ENCODE data around the gene BEND3.
"Not testable (repeated sequence)": the region's sequence is repeated elsewhere in the genome, so short reads cannot be mapped to it uniquely, and the experiment has no call there.

Gene BEND3

DNA sequence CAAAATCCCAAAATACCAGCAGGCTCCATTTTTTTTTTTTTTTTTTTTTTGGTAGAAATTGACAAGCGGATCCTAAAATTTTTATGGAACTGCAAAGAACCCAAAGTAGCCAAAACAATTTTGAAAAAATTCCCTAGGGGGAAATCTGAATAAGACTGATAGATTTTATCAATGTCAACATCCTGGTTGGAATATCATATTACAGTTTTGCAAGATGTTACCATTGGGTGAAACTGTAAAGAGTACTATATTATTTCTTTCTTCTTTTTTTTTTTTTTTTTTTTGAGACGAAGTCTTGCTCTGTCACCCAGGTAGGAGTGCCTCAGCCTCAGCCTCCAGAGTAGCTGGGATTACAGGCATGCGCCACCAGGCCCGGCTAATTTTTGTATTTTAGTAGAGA, 29.4 kb upstream of the BEND3 start:
- no peaks in the 10 kb centered on the region for H3K27me3 ChIP-seq (replicated peaks; ENCODE audit: insufficient read depth, low read length)
- TF ChIP-seq EZH2 (optimal IDR thresholded peaks at IDR 0.05; ENCODE audit: low read depth, low read length) = no peak
- no peak overlapping the region for H3K9ac ChIP-seq (ENCODE audit: low read length)
- peaks cover 16% of the 10 kb centered on the region for H3K4me1 ChIP-seq (ENCODE audit: low read length)
- no peak for DNase-seq
- peak overlapping the region; percentile 57; the same call in 1 of the 2 replicates for H3K27ac ChIP-seq (ENCODE audit: low read length)
- H3K9me3 ChIP-seq (replicated peaks; ENCODE audit: insufficient read depth, low read length) = no peaks in the 10 kb centered on the region
- peak overlapping the region; percentile 28; the same call in 1 of the 2 replicates for H3K4me2 ChIP-seq (ENCODE audit: low read depth, low read length)
- no peaks in the 10 kb centered on the region for H3F3A ChIP-seq (ENCODE audit: insufficient read depth, low read length)
- H3K4me3 ChIP-seq (ENCODE audit: low read length) = no peak overlapping the region
- no peaks in the 10 kb centered on the region for H4K20me1 ChIP-seq (ENCODE audit: insufficient read depth, low read length)
- H2AFZ ChIP-seq (ENCODE audit: low read length) = no peak overlapping the region
- H3K36me3 ChIP-seq (replicated peaks; ENCODE audit: insufficient read depth, low read length) = no peaks in the 10 kb centered on the region
- H3K9me2 ChIP-seq (replicated peaks; ENCODE audit: insufficient read depth, low read length) = no peaks in the 10 kb centered on the region
- no peaks in the 10 kb centered on the region for H3K79me2 ChIP-seq (ENCODE audit: low read length)

DNA sequence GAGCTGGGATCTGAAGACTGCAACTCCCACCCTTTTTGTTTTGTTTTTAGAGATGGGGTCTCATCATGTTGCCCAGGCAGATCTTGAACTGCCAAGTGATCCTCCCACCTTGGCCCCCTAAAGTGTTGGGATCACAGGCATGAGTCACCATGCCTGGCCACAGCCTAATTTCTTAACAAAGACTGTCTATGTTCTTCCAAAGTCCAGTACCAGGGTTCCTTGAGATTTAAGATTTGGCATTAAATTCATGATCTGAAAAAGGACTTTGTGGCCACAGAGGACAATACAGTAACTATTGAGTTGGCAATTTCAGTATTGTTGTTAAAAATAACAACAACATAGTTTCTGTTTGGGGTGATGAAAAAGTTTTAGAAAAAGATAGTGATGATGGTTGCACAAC, 28.7 kb upstream of the BEND3 start:
- Histone ChIP-seq H3K4me2 (ENCODE audit: low read depth, low read length) (peak overlapping the region; percentile 28; the same call in 1 of the 2 replicates), H3K4me1 (ENCODE audit: low read length) (peaks cover 16% of the 10 kb centered on the region), H4K20me1 (ENCODE audit: insufficient read depth, low read length) (no peaks in the 10 kb centered on the region), H3K4me3 (ENCODE audit: low read length) (no peak overlapping the region), H3K27me3 (replicated peaks; ENCODE audit: insufficient read depth, low read length) (no peaks in the 10 kb centered on the region), H3K9me2 (replicated peaks; ENCODE audit: insufficient read depth, low read length) (no peaks in the 10 kb centered on the region), H3K27ac (ENCODE audit: low read length) (peak overlapping the region; percentile 57; the same call in 1 of the 2 replicates), H2AFZ (ENCODE audit: low read length) (no peak overlapping the region), H3F3A (ENCODE audit: insufficient read depth, low read length) (no peaks in the 10 kb centered on the region), H3K36me3 (replicated peaks; ENCODE audit: insufficient read depth, low read length) (no peaks in the 10 kb centered on the region), H3K79me2 (ENCODE audit: low read length) (no peaks in the 10 kb centered on the region), H3K9ac (ENCODE audit: low read length) (no peak overlapping the region), H3K9me3 (replicated peaks; ENCODE audit: insufficient read depth, low read length) (no peaks in the 10 kb centered on the region)
- peak; percentile 65 for DNase-seq
- TF ChIP-seq EZH2phosphoT487 (IDR thresholded peaks at IDR 0.05; ENCODE audit: low read length) (no peak), EZH2 (optimal IDR thresholded peaks at IDR 0.05; ENCODE audit: low read depth, low read length) (no peak)
- TF ChIP-seq, protein P1, sequence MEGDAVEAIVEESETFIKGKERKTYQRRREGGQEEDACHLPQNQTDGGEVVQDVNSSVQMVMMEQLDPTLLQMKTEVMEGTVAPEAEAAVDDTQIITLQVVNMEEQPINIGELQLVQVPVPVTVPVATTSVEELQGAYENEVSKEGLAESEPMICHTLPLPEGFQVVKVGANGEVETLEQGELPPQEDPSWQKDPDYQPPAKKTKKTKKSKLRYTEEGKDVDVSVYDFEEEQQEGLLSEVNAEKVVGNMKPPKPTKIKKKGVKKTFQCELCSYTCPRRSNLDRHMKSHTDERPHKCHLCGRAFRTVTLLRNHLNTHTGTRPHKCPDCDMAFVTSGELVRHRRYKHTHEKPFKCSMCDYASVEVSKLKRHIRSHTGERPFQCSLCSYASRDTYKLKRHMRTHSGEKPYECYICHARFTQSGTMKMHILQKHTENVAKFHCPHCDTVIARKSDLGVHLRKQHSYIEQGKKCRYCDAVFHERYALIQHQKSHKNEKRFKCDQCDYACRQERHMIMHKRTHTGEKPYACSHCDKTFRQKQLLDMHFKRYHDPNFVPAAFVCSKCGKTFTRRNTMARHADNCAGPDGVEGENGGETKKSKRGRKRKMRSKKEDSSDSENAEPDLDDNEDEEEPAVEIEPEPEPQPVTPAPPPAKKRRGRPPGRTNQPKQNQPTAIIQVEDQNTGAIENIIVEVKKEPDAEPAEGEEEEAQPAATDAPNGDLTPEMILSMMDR (IDR thresholded peaks at IDR 0.05; ENCODE audit: low read length) = no peak

DNA sequence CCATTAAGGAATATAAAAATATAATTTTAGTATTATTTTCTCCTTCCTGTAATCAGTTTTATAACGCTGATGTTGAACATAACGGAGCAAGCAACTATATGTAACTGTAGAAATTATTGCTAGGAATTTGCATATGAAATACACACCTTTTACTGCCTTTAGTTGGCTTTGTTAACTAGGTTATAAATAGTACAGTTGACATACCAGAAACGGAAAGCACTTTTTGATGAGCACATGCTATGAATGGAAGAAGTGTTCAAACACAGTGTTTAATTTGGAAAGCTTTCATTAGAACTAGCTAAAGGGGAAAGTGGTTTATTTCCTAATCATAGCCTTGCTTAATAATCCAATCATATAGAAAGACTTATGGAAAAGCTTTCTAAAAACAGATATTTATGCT, 25.3 kb upstream of the BEND3 start:
- TF ChIP-seq, protein P1 (IDR thresholded peaks at IDR 0.05; ENCODE audit: low read length) = no peak
- TF ChIP-seq EZH2 (optimal IDR thresholded peaks at IDR 0.05; ENCODE audit: low read depth, low read length) (no peak), EZH2phosphoT487 (IDR thresholded peaks at IDR 0.05; ENCODE audit: low read length) (no peak)
- Histone ChIP-seq H3K27ac (ENCODE audit: low read length) (no peak overlapping the region), H3K4me2 (ENCODE audit: low read depth, low read length) (peak overlapping the region; percentile 46; the same call in 1 of the 2 replicates)

DNA sequence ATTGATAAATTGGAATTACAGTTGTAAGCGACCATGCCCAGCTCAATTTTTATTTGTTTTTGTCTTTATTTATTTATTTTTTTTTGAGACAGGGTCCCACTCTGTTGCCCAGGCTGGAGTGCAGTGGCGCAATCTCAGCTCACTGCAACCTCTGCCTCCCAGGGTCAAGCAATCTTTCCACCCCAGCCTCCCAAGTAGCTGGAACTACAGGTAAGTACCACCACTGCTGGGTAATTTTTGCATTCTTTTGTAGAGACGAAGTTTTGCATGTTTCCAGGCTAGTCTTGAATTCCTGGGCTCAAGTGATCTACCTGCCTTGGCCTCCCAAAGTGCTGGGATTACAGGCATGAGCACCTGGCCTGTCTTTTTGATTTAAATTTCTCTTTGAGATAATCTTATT, 21.0 kb upstream of the BEND3 start:
- H3K9me3 ChIP-seq (replicated peaks; ENCODE audit: insufficient read depth, low read length); H3K27me3 ChIP-seq (replicated peaks; ENCODE audit: insufficient read depth, low read length); H2AFZ ChIP-seq (ENCODE audit: low read length); H3K27ac ChIP-seq (ENCODE audit: low read length); H3K4me2 ChIP-seq (ENCODE audit: low read depth, low read length); H3F3A ChIP-seq (ENCODE audit: insufficient read depth, low read length); H3K9ac ChIP-seq (ENCODE audit: low read length); H3K4me1 ChIP-seq (ENCODE audit: low read length); H3K4me3 ChIP-seq (ENCODE audit: low read length); H3K36me3 ChIP-seq (replicated peaks; ENCODE audit: insufficient read depth, low read length); H3K9me2 ChIP-seq (replicated peaks; ENCODE audit: insufficient read depth, low read length); DNase-seq; H3K79me2 ChIP-seq (ENCODE audit: low read length); H4K20me1 ChIP-seq (ENCODE audit: insufficient read depth, low read length): not testable (repeated sequence)

More for the DNA sequence above, 25.3 kb upstream of the BEND3 start:
- no peak overlapping the region for H3K9ac ChIP-seq (ENCODE audit: low read length)
- H3K9me2 ChIP-seq (replicated peaks; ENCODE audit: insufficient read depth, low read length) = no peaks in the 10 kb centered on the region
- no peaks in the 10 kb centered on the region for H3K9me3 ChIP-seq (replicated peaks; ENCODE audit: insufficient read depth, low read length)
- no peak overlapping the region for H3K4me3 ChIP-seq (ENCODE audit: low read length)
- DNase-seq = peak; percentile 31
- peaks cover 16% of the 10 kb centered on the region for H3K4me1 ChIP-seq (ENCODE audit: low read length)
- no peaks in the 10 kb centered on the region for H3K36me3 ChIP-seq (replicated peaks; ENCODE audit: insufficient read depth, low read length)
- no peaks in the 10 kb centered on the region for H4K20me1 ChIP-seq (ENCODE audit: insufficient read depth, low read length)
- no peaks in the 10 kb centered on the region for H3K27me3 ChIP-seq (replicated peaks; ENCODE audit: insufficient read depth, low read length)
- no peaks in the 10 kb centered on the region for H3K79me2 ChIP-seq (ENCODE audit: low read length)
- no peak overlapping the region for H2AFZ ChIP-seq (ENCODE audit: low read length)
- no peaks in the 10 kb centered on the region for H3F3A ChIP-seq (ENCODE audit: insufficient read depth, low read length)

DNA sequence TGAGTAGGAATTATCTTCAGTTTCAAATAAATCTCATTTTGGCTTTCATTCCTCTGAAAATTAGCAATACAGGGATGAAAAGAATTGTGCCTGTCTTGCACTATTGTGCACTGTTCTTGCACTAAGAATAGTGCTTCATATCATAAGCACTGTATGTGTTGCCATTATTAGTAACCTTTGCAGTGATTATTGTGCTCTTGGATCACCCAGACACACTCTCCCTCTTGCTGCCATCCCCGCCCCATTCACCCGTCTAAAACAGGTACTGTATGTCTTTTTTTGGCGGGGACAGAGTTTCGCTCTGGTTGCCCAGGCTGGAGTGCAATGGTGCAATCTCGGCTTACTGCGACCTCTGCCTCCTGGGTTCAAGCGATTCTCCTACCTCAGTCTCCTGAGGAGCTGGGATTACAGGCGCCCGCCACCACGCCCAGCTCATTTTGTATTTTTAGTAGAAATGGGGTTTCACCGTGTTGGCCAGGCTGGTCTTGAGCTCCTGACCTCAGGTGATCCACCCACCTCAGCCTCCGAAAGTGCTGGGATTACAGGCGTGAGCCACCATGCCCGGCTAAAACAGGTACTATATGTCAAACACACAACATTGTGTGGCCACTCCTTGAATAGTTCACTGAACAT, 19.8 kb upstream of the BEND3 start:
- H3K9me3 ChIP-seq (replicated peaks; ENCODE audit: insufficient read depth, low read length); H3K4me2 ChIP-seq (ENCODE audit: low read depth, low read length); H3K4me1 ChIP-seq (ENCODE audit: low read length); DNase-seq; H3F3A ChIP-seq (ENCODE audit: insufficient read depth, low read length); H3K9me2 ChIP-seq (replicated peaks; ENCODE audit: insufficient read depth, low read length); H3K36me3 ChIP-seq (replicated peaks; ENCODE audit: insufficient read depth, low read length); H3K27me3 ChIP-seq (replicated peaks; ENCODE audit: insufficient read depth, low read length); H3K27ac ChIP-seq (ENCODE audit: low read length); H3K4me3 ChIP-seq (ENCODE audit: low read length); H4K20me1 ChIP-seq (ENCODE audit: insufficient read depth, low read length); H2AFZ ChIP-seq (ENCODE audit: low read length); H3K9ac ChIP-seq (ENCODE audit: low read length); H3K79me2 ChIP-seq (ENCODE audit: low read length): not testable (repeated sequence)

Measured in MM.1S (cell line).